Testis (tissue), 3 donors: ENCODE measurements around the gene CNMD. TPM values are rescaled to one million over a fixed set of nuclear protein-coding genes. Genes with fewer than 3 reads are reported as not detected.

Experiments used
- DNase-seq: peaks from one replicate; pipeline ENCODE4 v3.0.0-alpha.2; 2019
- H3K27ac ChIP-seq, 2 donors: fragments of 200-600 bp; sonication (generic); one replicate each; pipeline ENCODE4 v1.5.1; 2019
- H3K27me3 ChIP-seq: fragments of 200-600 bp; sonication (generic); one replicate; pipeline ENCODE4 v1.5.1; 2019
- H3K36me3 ChIP-seq: fragments of 200-600 bp; sonication (generic); one replicate; pipeline ENCODE4 v1.5.1; 2017; ENCODE audit warnings: low read depth; ENCODE audit errors: missing control alignments
- H3K4me1 ChIP-seq: fragments of 200-600 bp; sonication (generic); one replicate; pipeline ENCODE4 v1.5.1; 2019
- H3K4me3 ChIP-seq, 2 donors: fragments of 200-600 bp; sonication (generic); one replicate each; pipeline ENCODE4 v1.5.1; 2017 to 2019
- H3K9me3 ChIP-seq: fragments of 200-600 bp; sonication (generic); one replicate; pipeline ENCODE4 v1.5.1; 2017
- CTCF ChIP-seq, 3 experiments: fragments of 450-650 bp in 2 of 3; fragments of 200-600 bp in 1 of 3; sonication (generic) in 1 of 3; IDR thresholded peaks; one replicate each; pipeline ENCODE4 v1.5.1; 2016 to 2019; ENCODE audit warnings: antibody characterized with exemption in 3 of 3, mild to moderate bottlenecking in 2 of 3, moderate library complexity in 1 of 3
- POLR2A ChIP-seq: fragments of 450-650 bp; IDR thresholded peaks from one replicate; pipeline ENCODE4 v1.6.1; 2017; ENCODE audit warnings: antibody characterized with exemption, mild to moderate bottlenecking, moderate library complexity
- WGBS, 2 donors: methylation state at CpG; one replicate each; pipeline ENCODE4 v1.1.5; 2018; 5-methylcytosine and 5-hydroxymethylcytosine counted together
- intact Hi-C: fragments of 100-400 bp; cut with DNase I; formaldehyde crosslinking; loops from one replicate; pipeline ENCODE4 v1.15.1; 2023; ENCODE audit warnings: low total_unique reads
- polyA plus RNA-seq: library from polyadenylated mRNA; stranded (reverse); fragments of 350-450 nt; fragmentation: Illumina TruSeq; extraction: RNeasy Lipid Tissue Mini Kit (QIAGEN cat#74804); gene quantifications from one replicate; pipeline ENCODE4 v1.2.3, GENCODE V29; 2014; ENCODE audit warnings: low read depth, low replicate concordance; ENCODE audit not compliant: insufficient read depth
- total RNA-seq, 2 donors: library from RNA; depleted of rRNA; stranded (reverse); fragments of >200 nt; gene quantifications; one replicate each; pipeline ENCODE4 v1.2.3, GENCODE V29; 2016

CNMD gene
- total and polyA plus RNA-seq, 3 donors from 2014 or later: 3.5 to 5.0 (median 4.1) TPM

- WGBS, 2 donors: 80 to 81% methylated on average over 11 of the region's 11 CpGs
- Histone ChIP-seq H3K27ac (no peak overlapping the region), H3K4me3 (no peak overlapping the region), H3K27me3 (no peaks in the 10 kb centered on the region), H3K9me3 (no peaks in the 10 kb centered on the region), H3K4me1 (no peaks in the 10 kb centered on the region), H3K36me3 (no peaks in the 10 kb centered on the region)
- no peak for TF ChIP-seq CTCF (IDR thresholded peaks at IDR 0.05)
- TF ChIP-seq POLR2A: no peak
- intact Hi-C loops: no loop called here
- no peak for DNase-seq
Observed at GRCh38 chr13:52765611-52766390, 26.2 kb upstream of the CNMD start.

- no peak for TF ChIP-seq POLR2A
- no peak for TF ChIP-seq CTCF (IDR thresholded peaks at IDR 0.05)
- Histone ChIP-seq H3K4me3 (no peak overlapping the region), H3K9me3 (no peaks in the 10 kb centered on the region), H3K27me3 (no peaks in the 10 kb centered on the region), H3K36me3 (no peaks in the 10 kb centered on the region), H3K27ac (no peak overlapping the region), H3K4me1 (no peaks in the 10 kb centered on the region)
- intact Hi-C loops: no loop called here
- 65% methylated on average over 2 of the region's 2 CpGs for WGBS, 2 donors
- no peak for DNase-seq
Observed at GRCh38 chr13:52760077-52760476, 20.5 kb upstream of the CNMD start.

GRCh38 chr13:52758114-52758513 lies 18.5 kb upstream of the CNMD start:
- Histone ChIP-seq H3K36me3 (no peaks in the 10 kb centered on the region), H3K27me3 (no peaks in the 10 kb centered on the region), H3K4me1 (no peaks in the 10 kb centered on the region), H3K9me3 (no peaks in the 10 kb centered on the region), H3K27ac (no peak overlapping the region), H3K4me3 (no peak overlapping the region)
- no peak for TF ChIP-seq POLR2A
- TF ChIP-seq CTCF (IDR thresholded peaks at IDR 0.05): no peak
- WGBS, 2 donors: 69 to 74% methylated on average over 3 of the region's 3 CpGs
- intact Hi-C loops: no loop called here
- no peak for DNase-seq

GRCh38 chr13:52751196-52751595 lies 11.6 kb upstream of the CNMD start:
- Histone ChIP-seq H3K36me3 (no peaks in the 10 kb centered on the region), H3K9me3 (no peaks in the 10 kb centered on the region), H3K4me1 (no peaks in the 10 kb centered on the region), H3K27ac (no peak overlapping the region), H3K27me3 (no peaks in the 10 kb centered on the region), H3K4me3 (no peak overlapping the region)
- TF ChIP-seq CTCF (IDR thresholded peaks at IDR 0.05): no peak
- TF ChIP-seq POLR2A: no peak
- 90% methylated on average over 5 of the region's 5 CpGs for WGBS, 2 donors
- DNase-seq: no peak
- intact Hi-C loops: no loop called here

GRCh38 chr13:52750713-52751112 lies 11.1 kb upstream of the CNMD start:
- Histone ChIP-seq H3K4me1 (no peaks in the 10 kb centered on the region), H3K9me3 (no peaks in the 10 kb centered on the region), H3K36me3 (no peaks in the 10 kb centered on the region), H3K27me3 (no peaks in the 10 kb centered on the region), H3K4me3 (no peak overlapping the region), H3K27ac (no peak overlapping the region)
- TF ChIP-seq CTCF (IDR thresholded peaks at IDR 0.05) (no peak), POLR2A (no peak)
- intact Hi-C loops: no loop called here
- no peak for DNase-seq
- 85 to 92% methylated on average over 1 of the region's 1 CpG for WGBS, 2 donors
